Measurements from ENCODE around the gene FGG. TPM values are rescaled to one million over a fixed set of nuclear protein-coding genes. Genes with fewer than 3 reads are reported as not detected.
A peak's percentile ranks its signal among the peaks of the same experiment; 100 is the strongest.

Gene FGG
- total and polyA plus RNA-seq, 2 of the 13 experiments (the other 11 are each of a cell fraction or from before 2014, with no cell fraction given), result 1,037 to 2,423 TPM

DNA sequence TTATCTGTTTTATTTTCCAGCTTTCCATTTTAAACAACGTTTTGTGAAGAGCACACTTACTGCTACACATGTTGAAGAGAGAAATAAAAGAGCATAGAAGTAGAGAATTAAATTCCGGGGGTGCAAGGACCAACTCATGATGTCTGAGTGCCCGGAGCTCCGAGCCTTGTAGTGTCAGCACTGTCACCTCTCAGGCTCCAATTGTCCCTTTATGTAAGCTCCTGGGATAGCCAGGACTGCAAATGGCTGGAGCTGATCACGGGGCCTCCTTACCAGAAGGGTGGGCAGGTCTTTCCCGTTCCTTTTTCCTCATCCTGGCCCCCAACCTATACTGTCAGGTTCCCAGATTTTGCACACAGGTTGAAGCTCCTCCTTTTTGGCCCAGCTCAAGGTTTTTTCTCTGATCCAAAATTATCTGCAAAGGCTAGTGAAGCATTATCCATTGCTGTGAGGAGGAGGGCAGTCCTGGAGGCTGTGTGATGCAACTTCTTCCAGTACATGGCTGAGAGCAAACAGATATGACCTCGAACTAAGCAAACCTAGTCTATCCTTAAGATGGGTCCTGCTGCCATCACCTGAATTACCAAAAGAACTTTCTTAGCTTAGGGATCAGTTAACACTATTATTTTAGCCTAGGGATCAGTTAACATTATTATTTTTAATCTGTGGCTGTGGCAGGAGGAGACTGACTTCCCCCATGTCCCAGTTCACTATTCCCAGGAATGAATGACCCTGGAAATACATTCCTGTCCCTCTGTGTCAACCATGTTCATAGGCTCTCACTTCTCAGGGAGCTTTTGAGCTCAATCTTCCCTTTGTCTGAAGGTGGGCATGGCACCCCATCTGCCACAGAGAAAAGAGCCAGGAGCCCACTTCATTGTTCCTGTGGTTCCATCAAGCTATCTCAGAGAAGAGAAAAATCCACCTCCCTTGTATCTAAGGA is at the start of gene FGG (continued):
- TF ChIP-seq, protein P1, sequence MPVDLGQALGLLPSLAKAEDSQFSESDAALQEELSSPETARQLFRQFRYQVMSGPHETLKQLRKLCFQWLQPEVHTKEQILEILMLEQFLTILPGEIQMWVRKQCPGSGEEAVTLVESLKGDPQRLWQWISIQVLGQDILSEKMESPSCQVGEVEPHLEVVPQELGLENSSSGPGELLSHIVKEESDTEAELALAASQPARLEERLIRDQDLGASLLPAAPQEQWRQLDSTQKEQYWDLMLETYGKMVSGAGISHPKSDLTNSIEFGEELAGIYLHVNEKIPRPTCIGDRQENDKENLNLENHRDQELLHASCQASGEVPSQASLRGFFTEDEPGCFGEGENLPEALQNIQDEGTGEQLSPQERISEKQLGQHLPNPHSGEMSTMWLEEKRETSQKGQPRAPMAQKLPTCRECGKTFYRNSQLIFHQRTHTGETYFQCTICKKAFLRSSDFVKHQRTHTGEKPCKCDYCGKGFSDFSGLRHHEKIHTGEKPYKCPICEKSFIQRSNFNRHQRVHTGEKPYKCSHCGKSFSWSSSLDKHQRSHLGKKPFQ (CRISPR knock-in tag; IDR thresholded peaks at IDR 0.05; ENCODE audit: insufficient replicate concordance), result no peak
- TF ChIP-seq ZNF547 (CRISPR knock-in tag; IDR thresholded peaks at IDR 0.05), result no peak; the same call in 1 of the 2 replicates
- no peak for TF ChIP-seq FOXO4 (CRISPR knock-in tag; conservative IDR thresholded peaks at IDR 0.05)
- 0 out of 2 replicates have a peak, but pooled peaks have one; percentile 8 for TF ChIP-seq IRX3 (CRISPR knock-in tag; IDR thresholded peaks at IDR 0.05; ENCODE audit: borderline replicate concordance, low read depth)
- TF ChIP-seq FOXJ3 (CRISPR knock-in tag; IDR thresholded peaks at IDR 0.05; ENCODE audit: borderline replicate concordance), result peak; percentile 45; the same call in 1 of the 2 replicates
- no peak for TF ChIP-seq EZH2 (conservative IDR thresholded peaks at IDR 0.05; ENCODE audit: low read depth, low read length)
- TF ChIP-seq, protein P2, sequence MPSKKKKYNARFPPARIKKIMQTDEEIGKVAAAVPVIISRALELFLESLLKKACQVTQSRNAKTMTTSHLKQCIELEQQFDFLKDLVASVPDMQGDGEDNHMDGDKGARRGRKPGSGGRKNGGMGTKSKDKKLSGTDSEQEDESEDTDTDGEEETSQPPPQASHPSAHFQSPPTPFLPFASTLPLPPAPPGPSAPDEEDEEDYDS (CRISPR knock-in tag; IDR thresholded peaks at IDR 0.05), result peak; percentile 98
- peak; percentile 40; the same call in 1 of the 2 replicates for TF ChIP-seq FOXO1 (CRISPR knock-in tag; IDR thresholded peaks at IDR 0.05)
- TF ChIP-seq ZNF816 (CRISPR knock-in tag; IDR thresholded peaks at IDR 0.05; ENCODE audit: borderline replicate concordance), result 0 out of 2 replicates have a peak, but pooled peaks have one; percentile 26
- no peak for TF ChIP-seq SMARCC2 (IDR thresholded peaks at IDR 0.05)
- peak; percentile 74; the same call in 1 of the 2 replicates for TF ChIP-seq ZNF788 (CRISPR knock-in tag; IDR thresholded peaks at IDR 0.05; ENCODE audit: borderline replicate concordance)
- no peak for TF ChIP-seq ZNF280B (CRISPR knock-in tag; IDR thresholded peaks at IDR 0.05; ENCODE audit: borderline replicate concordance)
- TF ChIP-seq TBL1XR1 (IDR thresholded peaks at IDR 0.05; ENCODE audit: borderline replicate concordance, low read length, partially characterized antibody), result peak; percentile 8
- TF ChIP-seq, protein P3, sequence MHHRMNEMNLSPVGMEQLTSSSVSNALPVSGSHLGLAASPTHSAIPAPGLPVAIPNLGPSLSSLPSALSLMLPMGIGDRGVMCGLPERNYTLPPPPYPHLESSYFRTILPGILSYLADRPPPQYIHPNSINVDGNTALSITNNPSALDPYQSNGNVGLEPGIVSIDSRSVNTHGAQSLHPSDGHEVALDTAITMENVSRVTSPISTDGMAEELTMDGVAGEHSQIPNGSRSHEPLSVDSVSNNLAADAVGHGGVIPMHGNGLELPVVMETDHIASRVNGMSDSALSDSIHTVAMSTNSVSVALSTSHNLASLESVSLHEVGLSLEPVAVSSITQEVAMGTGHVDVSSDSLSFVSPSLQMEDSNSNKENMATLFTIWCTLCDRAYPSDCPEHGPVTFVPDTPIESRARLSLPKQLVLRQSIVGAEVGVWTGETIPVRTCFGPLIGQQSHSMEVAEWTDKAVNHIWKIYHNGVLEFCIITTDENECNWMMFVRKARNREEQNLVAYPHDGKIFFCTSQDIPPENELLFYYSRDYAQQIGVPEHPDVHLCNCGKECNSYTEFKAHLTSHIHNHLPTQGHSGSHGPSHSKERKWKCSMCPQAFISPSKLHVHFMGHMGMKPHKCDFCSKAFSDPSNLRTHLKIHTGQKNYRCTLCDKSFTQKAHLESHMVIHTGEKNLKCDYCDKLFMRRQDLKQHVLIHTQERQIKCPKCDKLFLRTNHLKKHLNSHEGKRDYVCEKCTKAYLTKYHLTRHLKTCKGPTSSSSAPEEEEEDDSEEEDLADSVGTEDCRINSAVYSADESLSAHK (CRISPR knock-in tag; IDR thresholded peaks at IDR 0.05; ENCODE audit: borderline replicate concordance), result no peak
- TF ChIP-seq YEATS2 (CRISPR knock-in tag; IDR thresholded peaks at IDR 0.05; ENCODE audit: borderline replicate concordance), result no peak
- no peak for TF ChIP-seq PHF5A (CRISPR knock-in tag; IDR thresholded peaks at IDR 0.05; ENCODE audit: low read depth, unreplicated experiment)

All from HepG2 (cell line).